H9 (cell line): Measurements from ENCODE around the gene TARBP1. TPM values are rescaled to one million over a fixed set of nuclear protein-coding genes. Genes with fewer than 3 reads are reported as not detected.

Experiments
- DNase-seq: peaks from one replicate; pipeline ENCODE4 v3.0.0-alpha.2; 2017
- H2AFZ ChIP-seq: one replicate; pipeline ENCODE4 v1.6.1; 2013; ENCODE audit warnings: mild to moderate bottlenecking, low read length, control low read depth, moderate library complexity
- H2AK5ac ChIP-seq: 2 replicates; pipeline ENCODE4 v1.6.1; 2013; ENCODE audit warnings: low read length, control low read depth, mixed read lengths; ENCODE audit not compliant: insufficient read length
- H2BK120ac ChIP-seq: one replicate; pipeline ENCODE4 v1.6.1; 2013; ENCODE audit warnings: low read depth, mild to moderate bottlenecking, low read length, control low read depth, inconsistent platforms; ENCODE audit not compliant: poor library complexity, severe bottlenecking
- H2BK12ac ChIP-seq: 2 replicates; pipeline ENCODE4 v1.6.1; 2013; ENCODE audit warnings: low read length, control low read depth, mixed read lengths, low read depth; ENCODE audit not compliant: insufficient read length
- H2BK15ac ChIP-seq: 2 replicates; pipeline ENCODE4 v1.6.1; 2013; ENCODE audit warnings: low read depth, low read length, control low read depth
- H2BK20ac ChIP-seq: one replicate; pipeline ENCODE4 v1.6.1; 2013; ENCODE audit warnings: low read depth, mild to moderate bottlenecking, low read length, control low read depth, inconsistent platforms; ENCODE audit not compliant: poor library complexity, severe bottlenecking
- H2BK5ac ChIP-seq: 2 replicates; pipeline ENCODE4 v1.6.1; 2013; ENCODE audit warnings: low read length, control low read depth, mixed read lengths; ENCODE audit not compliant: insufficient read length
- H3K14ac ChIP-seq: 2 replicates; pipeline ENCODE4 v1.6.1; 2013; ENCODE audit warnings: low read length, control low read depth; ENCODE audit not compliant: insufficient read depth
- H3K18ac ChIP-seq: 2 replicates; pipeline ENCODE4 v1.6.1; 2013; ENCODE audit warnings: low read depth, mild to moderate bottlenecking, mixed read lengths, low read length, control low read depth; ENCODE audit not compliant: insufficient read length
- H3K23ac ChIP-seq: 2 replicates; pipeline ENCODE4 v1.6.1; 2013; ENCODE audit warnings: low read length, control low read depth, mixed read lengths, low read depth; ENCODE audit not compliant: insufficient read length
- H3K23me2 ChIP-seq: 2 replicates; pipeline ENCODE4 v1.6.1; 2013; ENCODE audit warnings: low read depth, mild to moderate bottlenecking, mixed read lengths, low read length, control low read depth; ENCODE audit not compliant: insufficient read length, poor library complexity, severe bottlenecking
- H3K27ac ChIP-seq: 2 replicates; pipeline ENCODE4 v1.5.1; 2013; ENCODE audit warnings: low read length, control low read depth, mixed read lengths, low read depth; ENCODE audit not compliant: insufficient read length
- H3K27me3 ChIP-seq: 2 replicates; pipeline ENCODE4 v1.6.1; 2013; ENCODE audit warnings: low read length, control low read depth, inconsistent platforms; ENCODE audit not compliant: insufficient read depth
- H3K4ac ChIP-seq: 2 replicates; pipeline ENCODE4 v1.6.1; 2013; ENCODE audit warnings: low read depth, mild to moderate bottlenecking, control low read depth, inconsistent platforms, low read length, moderate library complexity
- H3K4me1 ChIP-seq: 2 replicates; pipeline ENCODE4 v1.6.1; 2013; ENCODE audit warnings: low read length, control low read depth, inconsistent platforms; ENCODE audit not compliant: insufficient read depth
- H3K4me2 ChIP-seq: 2 replicates; pipeline ENCODE4 v1.6.1; 2013; ENCODE audit warnings: low read length, control low read depth, mixed read lengths; ENCODE audit not compliant: insufficient read length, insufficient read depth
- H3K56ac ChIP-seq: 2 replicates; pipeline ENCODE4 v1.6.1; 2013; ENCODE audit warnings: low read depth, mild to moderate bottlenecking, mixed read lengths, low read length, control low read depth; ENCODE audit not compliant: insufficient read length
- H3K79me1 ChIP-seq: 2 replicates; pipeline ENCODE4 v1.6.1; 2013; ENCODE audit warnings: low read depth, mild to moderate bottlenecking, moderate library complexity, low read length, control low read depth, inconsistent platforms; ENCODE audit not compliant: insufficient read depth, poor library complexity, severe bottlenecking
- H3K79me2 ChIP-seq: 2 replicates; pipeline ENCODE4 v1.6.1; 2013; ENCODE audit warnings: low read length, control low read depth, inconsistent platforms; ENCODE audit not compliant: insufficient read depth
- H3K9ac ChIP-seq: 2 replicates; pipeline ENCODE4 v1.6.1; 2013; ENCODE audit warnings: low read length, control low read depth, mixed read lengths; ENCODE audit not compliant: insufficient read length; ENCODE audit errors: extremely low read depth
- H3K9me3 ChIP-seq: one replicate; pipeline ENCODE4 v1.6.1; 2013; ENCODE audit warnings: low read depth, low read length, inconsistent platforms; ENCODE audit not compliant: control insufficient read depth
- H3T11ph ChIP-seq: one replicate; pipeline ENCODE4 v1.6.1; 2013; ENCODE audit warnings: mild to moderate bottlenecking, low read length, control low read depth, inconsistent platforms
- H4K20me1 ChIP-seq: one replicate; pipeline ENCODE4 v1.6.1; 2013; ENCODE audit not compliant: control insufficient read depth, insufficient read length, insufficient read depth
- H4K5ac ChIP-seq: 2 replicates; pipeline ENCODE4 v1.6.1; 2013; ENCODE audit warnings: low read depth, mild to moderate bottlenecking, mixed read lengths, low read length, control low read depth; ENCODE audit not compliant: insufficient read length
- H4K8ac ChIP-seq: replicated peaks from 2 replicates; pipeline ENCODE4 v1.6.1; 2013; ENCODE audit warnings: low read length, control low read depth, mixed read lengths, low read depth; ENCODE audit not compliant: insufficient read length
- H4K91ac ChIP-seq: 2 replicates; pipeline ENCODE4 v1.6.1; 2013; ENCODE audit warnings: low read depth, mild to moderate bottlenecking, moderate library complexity, mixed read lengths, low read length, control low read depth; ENCODE audit not compliant: insufficient read length
- H3K27ac Mint-ChIP-seq, 3 experiments: 2 replicates in 2 of 3; 3 replicates in 1 of 3; pipeline ENCODE4 v1.8.0; 2020 to 2021; ENCODE audit warnings: mixed read lengths in 3 of 3, mild to moderate bottlenecking in 1 of 3, moderate library complexity in 1 of 3
- H3K27me3 Mint-ChIP-seq: 2 replicates; pipeline ENCODE4 v1.8.0; 2021; ENCODE audit warnings: low read depth, mild to moderate bottlenecking, moderate library complexity, mixed read lengths
- H3K36me3 Mint-ChIP-seq, 3 experiments: 2 replicates in 2 of 3; 3 replicates in 1 of 3; pipeline ENCODE4 v1.8.0; 2020 to 2021; ENCODE audit warnings: low read depth in 3 of 3, mixed read lengths in 3 of 3; ENCODE audit not compliant: insufficient read depth in 1 of 3
- H3K4me1 Mint-ChIP-seq, 2 experiments: 2 replicates each; pipeline ENCODE4 v1.8.0; 2020; ENCODE audit warnings: mixed read lengths in 2 of 2
- H3K4me3 Mint-ChIP-seq, 2 experiments: 2 replicates in 1 of 2; 3 replicates in 1 of 2; pipeline ENCODE4 v1.8.0; 2020 to 2021; ENCODE audit warnings: mild to moderate bottlenecking in 2 of 2, mixed read lengths in 2 of 2, moderate library complexity in 1 of 2
- H3K9me3 Mint-ChIP-seq, 2 experiments: 2 replicates in 1 of 2; 3 replicates in 1 of 2; pipeline ENCODE4 v1.8.0; 2020; ENCODE audit warnings: mild to moderate bottlenecking in 2 of 2, mixed read lengths in 2 of 2, moderate library complexity in 1 of 2
- CTCF ChIP-seq: fragments of 200-600 bp; sonication (generic); conservative IDR thresholded peaks from 3 replicates; pipeline ENCODE4 v1.8.0; 2021; ENCODE audit warnings: antibody characterized with exemption, mild to moderate bottlenecking
- WGBS: extraction: QIAGEN DNeasy Blood & Tissue Kit; methylation state at CpG from one replicate; pipeline ENCODE4 v1.1.7; 2013; ENCODE audit warnings: missing lambda C conversion rate, low lambda C conversion rate, mixed read lengths; ENCODE audit not compliant: insufficient read length; ENCODE audit errors: extremely low coverage; 5-methylcytosine and 5-hydroxymethylcytosine counted together
- total RNA-seq: library from RNA; stranded (reverse); gene quantifications from 2 replicates; pipeline ENCODE4 v1.2.1, GENCODE V29; 2021

Gene TARBP1
- total RNA-seq, 1 experiment from 2014 or later, result 20.2 TPM

GRCh38 chr1:234467821-234468220, 11.2 kb downstream of the TARBP1 start:
- Histone ChIP-seq H2BK15ac (no peak overlapping the region), H3K79me1 (no peaks in the 10 kb centered on the region), H4K8ac (no peak overlapping the region), H3K27ac (no peak overlapping the region), H4K91ac (no peak overlapping the region), H3K79me2 (no peaks in the 10 kb centered on the region; the same call in 1 of the 2 replicates), H3K27me3 (no peaks in the 10 kb centered on the region), H3K9me3 (no peaks in the 10 kb centered on the region), H2BK20ac (no peak overlapping the region), H3K9ac (no peak overlapping the region), H3K4me2 (no peak overlapping the region), H3K4ac (no peak overlapping the region), H2AFZ (no peak overlapping the region), H3K18ac (no peak overlapping the region), H4K20me1 (no peaks in the 10 kb centered on the region), H3K14ac (no peak overlapping the region), H4K5ac (no peak overlapping the region), H3K23me2 (no peaks in the 10 kb centered on the region), H3T11ph (no peak overlapping the region), H2BK12ac (no peak overlapping the region), H3K4me1 (no peaks in the 10 kb centered on the region), H3K23ac (no peak overlapping the region), H2AK5ac (no peak overlapping the region), H2BK120ac (no peak overlapping the region), H2BK5ac (no peak overlapping the region), H3K56ac (no peak overlapping the region)
- no peaks in the 10 kb centered on the region for H3K9me3 Mint-ChIP-seq
- H3K36me3 Mint-ChIP-seq, result peaks cover 15 to 42% (median 42%) of the 10 kb centered on the region in 3 experiments; a peak in 6 of 7 replicates
- no CpG with 5 or more reads among the region's 6 CpGs for WGBS
- no peaks in the 10 kb centered on the region for H3K4me1 Mint-ChIP-seq
- no peak overlapping the region for H3K4me3 Mint-ChIP-seq
- H3K27me3 Mint-ChIP-seq, result no peaks in the 10 kb centered on the region
- DNase-seq, result no peak
- no peak overlapping the region for H3K27ac Mint-ChIP-seq
- no peak for TF ChIP-seq CTCF
